HG02588 (cell line): Measurements from ENCODE around the gene AGAP1.
"Not testable (repeated sequence)": the region's sequence is repeated elsewhere in the genome, so short reads cannot be mapped to it uniquely, and the experiment has no call there.

Experiments
- ATAC-seq: cut with Tn5 transposase; IDR thresholded peaks from one replicate; pipeline ENCODE4 v1.9.1; 2021; ENCODE audit warnings: mild to moderate bottlenecking, moderate library complexity; ENCODE audit not compliant: unreplicated experiment

The AGAP1 gene

DNA sequence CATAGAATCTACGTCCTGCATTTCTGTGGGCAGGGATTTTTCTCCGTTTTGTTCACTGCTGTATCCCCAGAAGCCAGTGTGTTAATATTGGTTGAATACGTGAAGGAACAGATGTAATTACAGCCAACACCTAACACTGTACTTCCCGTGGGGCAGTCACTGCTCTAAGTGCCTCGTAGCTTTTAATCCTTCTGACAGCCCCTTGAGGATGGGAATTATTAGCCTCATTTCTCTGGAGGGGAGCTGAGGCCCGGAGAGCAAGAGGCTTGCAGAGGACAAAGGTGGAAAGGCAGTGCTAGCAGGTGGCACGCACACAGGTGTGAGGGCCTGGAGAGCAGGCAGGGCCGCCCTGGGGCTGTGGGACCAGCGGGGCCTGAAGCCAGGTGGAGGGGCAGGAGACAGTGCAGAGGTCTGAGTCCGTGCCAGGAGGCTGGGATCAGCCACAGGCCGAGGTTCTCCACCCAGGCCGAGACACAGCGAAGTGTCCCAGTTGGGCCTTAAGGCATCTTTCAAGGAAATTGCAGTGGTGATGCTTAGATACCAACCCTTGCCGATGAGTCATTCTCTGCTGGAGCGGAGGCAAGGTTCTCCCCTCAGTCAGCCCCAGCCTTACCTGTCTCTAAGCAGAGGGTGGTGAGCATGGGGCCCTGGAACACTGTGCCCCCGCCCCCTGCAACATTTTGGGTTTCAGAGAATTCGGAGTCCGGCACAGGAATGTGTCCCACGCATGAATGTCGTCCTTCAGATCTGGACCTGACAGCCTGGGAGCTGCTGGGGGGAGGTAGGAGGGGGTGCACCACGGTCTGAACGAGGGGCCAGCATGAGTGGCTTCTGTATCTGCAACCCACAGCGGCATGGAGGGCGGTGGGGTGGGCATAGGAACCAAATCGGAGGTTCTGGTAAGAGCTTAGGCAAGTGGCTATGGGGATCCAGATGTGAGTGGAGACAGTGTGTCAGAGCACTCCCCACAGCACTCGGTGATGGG, 551.7 kb downstream of the AGAP1 start:
- ATAC-seq, result no peak

GRCh38 chr2:236046715-236047114, 552.9 kb downstream of the AGAP1 start:
- no peak for ATAC-seq

GRCh38 chr2:236047176-236047575, 553.3 kb downstream of the AGAP1 start:
- no peak for ATAC-seq

DNA sequence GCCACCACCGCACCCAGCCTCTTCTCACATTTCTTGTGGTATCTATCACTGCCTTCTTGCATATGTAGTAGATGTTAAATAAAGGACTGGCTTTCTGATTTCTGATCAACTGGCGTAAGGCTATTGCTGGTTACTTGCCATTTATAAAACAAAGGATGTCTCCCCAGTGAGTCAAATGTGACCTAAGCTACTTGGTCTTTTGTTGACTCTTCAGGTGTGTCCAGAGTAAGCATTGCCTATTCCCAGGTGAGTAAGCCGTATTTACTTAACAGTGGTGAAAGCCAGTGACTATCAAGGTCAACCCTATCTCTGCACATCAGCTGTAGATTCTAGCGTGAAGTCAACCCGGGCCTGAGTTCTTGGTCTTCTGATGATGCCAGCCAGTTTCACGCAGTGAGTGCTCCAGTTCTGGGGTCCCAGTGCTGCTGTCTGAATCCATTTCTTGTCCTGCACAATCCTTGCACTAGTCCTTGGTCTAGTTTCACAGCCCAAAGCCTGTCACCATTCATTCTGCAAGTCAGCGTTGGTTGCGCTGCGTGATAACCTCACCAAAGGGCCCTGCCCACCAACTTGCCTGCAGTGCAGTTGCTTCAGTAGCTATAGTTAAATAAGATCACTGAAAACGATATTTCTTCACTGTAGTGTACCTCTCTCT, 554.2 kb downstream of the AGAP1 start:
- no peak for ATAC-seq

GRCh38 chr2:236049981-236050380, 556.1 kb downstream of the AGAP1 start:
- no peak for ATAC-seq

DNA sequence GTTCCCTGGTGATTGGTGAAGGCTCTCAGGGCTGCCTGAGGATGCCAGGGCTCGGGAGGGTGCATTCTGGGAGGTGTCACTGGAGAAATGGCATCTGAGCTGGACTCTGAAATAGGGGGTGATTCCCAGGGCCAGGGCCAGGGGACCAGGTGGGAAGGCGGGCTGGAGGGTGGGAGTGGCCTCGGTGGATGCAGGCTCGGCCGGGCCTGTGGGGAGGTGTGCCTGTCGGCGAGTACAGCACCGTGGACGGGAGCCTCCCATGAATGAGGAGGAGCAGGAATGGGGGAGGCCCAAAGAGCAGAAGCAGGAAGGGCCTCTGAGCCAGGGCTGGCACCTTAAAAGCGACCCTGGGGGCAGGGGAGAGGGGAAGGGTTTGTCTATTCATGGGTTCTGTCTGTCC, 557.5 kb downstream of the AGAP1 start:
- no peak for ATAC-seq

- ATAC-seq, result no peak
These were observed 558.0 kb downstream of the AGAP1 start for GRCh38 chr2:236051806-236052205.

DNA sequence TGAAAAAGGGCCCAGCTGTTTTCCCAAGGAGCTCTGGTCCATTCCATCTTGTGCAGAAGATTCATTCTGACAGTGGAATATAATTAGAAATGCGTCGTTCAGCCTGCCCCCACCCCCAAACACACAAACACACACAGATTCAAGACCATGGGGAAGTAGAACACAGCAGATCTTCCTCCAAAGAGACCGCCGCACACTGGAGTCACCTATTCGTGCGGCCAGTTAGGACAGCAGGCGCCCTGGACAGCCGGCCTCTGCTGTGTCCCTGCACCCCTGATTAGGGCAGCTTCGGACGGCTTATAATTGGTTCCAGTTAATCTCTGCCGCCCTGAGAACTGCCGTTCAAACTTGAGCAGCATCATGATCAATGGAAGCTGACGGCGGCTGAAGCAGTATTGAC, 558.4 kb downstream of the AGAP1 start:
- no peak for ATAC-seq

DNA sequence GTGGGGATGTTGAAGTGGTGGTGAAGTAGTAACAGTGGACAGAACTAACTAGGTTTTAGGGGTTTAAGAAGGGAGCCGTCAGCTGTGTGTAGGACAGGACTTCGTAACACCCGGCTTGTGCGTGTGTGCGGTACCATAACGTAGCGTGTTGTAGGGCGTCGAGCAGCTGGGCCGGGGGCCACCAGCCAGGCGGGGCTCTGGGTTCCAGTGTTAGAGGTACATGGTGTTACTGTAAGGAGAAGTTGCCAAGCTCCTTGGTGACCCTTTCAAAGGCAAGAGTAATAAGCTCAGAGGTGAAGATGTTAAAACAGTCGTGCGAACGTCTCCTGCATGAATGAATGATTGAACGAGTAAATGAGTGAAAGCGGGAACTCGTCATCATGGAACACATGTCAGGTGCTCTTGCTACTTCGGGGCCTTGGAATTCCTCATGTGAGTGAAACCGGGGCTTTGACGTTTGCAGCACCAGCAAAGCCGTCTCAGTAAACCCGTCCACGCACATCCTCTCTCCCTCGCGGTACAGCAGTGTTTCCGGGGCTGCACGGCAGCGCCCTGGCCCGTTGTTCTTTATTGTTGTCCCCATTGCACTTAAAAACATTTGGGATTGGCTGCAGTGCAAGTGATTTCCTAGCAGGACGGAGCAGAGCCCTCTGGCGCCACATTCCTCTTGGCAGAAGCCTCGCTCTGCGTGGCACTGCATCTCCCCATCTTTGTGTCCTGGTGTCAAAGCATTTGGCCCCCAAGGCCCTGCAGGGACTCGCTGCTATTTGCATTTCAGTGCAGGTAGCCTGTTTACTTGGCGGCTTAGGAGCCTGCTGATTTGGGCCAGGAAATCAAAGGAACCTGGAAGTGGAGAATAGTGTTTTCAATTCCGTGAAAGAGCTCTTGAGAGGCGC, 559.3 kb downstream of the AGAP1 start:
- no peak for ATAC-seq

- no peak for ATAC-seq
These were observed 560.3 kb downstream of the AGAP1 start for GRCh38 chr2:236054125-236054524.

GRCh38 chr2:236054621-236055305, 560.9 kb downstream of the AGAP1 start:
- ATAC-seq, result no peak

- no peak for ATAC-seq
These were observed 561.6 kb downstream of the AGAP1 start for GRCh38 chr2:236055471-236055870.

- ATAC-seq, result no peak
These were observed 562.3 kb downstream of the AGAP1 start for GRCh38 chr2:236056141-236056540.

DNA sequence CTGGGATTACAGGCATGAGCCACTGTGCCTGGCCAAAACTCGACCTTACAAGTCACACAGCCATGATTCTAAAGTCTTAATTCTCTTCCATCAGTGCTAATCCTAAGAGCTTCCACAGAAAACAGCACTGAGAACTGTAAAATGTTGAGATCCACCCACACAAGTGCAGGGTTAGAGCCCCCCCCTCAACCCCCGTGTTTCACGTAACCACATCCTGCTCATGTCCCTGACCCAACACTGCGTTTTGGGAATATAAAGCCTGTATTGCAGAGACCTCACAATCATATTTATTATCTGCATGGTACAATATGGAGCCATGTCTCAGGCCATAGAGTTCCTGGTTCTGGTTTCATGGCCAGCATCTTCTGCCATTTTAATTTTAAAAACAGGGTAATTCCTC, 563.5 kb downstream of the AGAP1 start:
- ATAC-seq, result no peak

DNA sequence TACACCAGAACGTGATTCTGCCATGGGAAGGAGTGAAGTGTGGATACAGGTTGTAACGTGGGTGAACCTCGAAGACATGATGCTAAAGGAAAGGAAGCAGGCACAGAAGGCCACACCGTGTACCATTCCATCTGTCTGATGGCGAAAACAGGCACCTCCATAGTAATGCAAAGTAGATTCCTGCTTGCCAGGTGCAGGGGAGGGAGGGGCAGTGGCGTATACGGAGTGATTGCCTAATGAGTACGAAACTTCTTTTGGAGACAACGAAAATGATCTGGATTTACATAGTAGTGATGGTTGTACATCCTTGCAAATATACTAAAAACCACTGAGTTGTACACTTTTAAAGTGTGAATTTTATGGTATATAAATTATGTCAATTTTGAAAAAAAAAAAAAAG, 567.7 kb downstream of the AGAP1 start:
- ATAC-seq, result no peak

GRCh38 chr2:236061899-236062298, 568.1 kb downstream of the AGAP1 start:
- no peak for ATAC-seq

- ATAC-seq, result not testable (repeated sequence)
These were observed 569.0 kb downstream of the AGAP1 start for GRCh38 chr2:236062806-236063205.

GRCh38 chr2:236063994-236064393, 570.2 kb downstream of the AGAP1 start:
- ATAC-seq, result no peak

DNA sequence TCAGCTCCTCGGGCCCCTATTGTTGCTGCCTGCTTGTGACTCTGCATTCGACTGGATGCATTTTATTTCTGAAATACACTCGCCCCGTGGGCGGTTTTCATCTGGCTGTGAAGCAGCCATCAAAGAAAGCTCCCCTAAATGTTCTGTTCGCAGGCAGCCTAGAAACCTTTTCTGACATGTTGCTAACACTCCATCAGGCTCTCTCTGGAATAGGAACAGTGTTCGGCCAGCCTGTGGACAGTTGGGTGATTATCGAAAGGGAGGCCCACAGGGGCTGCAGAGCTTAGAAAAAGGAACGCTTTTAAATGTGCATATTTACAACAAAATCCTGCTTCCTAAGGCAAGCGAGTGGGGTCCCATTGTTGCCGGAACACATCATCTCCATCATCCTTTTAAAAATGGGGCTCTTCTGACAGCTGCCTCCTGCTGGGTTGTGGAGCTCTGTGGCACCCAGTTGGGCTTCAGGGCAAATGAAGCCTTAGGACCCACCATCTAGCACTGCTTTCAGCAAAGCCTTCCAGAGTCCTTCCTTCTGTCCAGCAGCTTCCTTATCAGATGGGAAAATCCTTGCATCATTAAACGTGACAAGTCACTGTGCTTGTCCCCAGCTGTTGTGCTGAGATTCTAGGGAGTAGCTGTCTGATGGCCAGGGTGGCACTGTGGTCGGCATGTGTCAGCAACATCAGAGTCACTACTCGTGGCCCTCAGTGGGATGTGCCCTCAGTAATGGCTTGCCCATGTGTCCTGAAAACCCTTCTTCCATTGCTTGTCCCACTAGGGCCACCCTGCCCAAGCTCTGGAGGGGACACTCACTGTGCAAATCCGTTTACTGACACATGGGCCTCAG, 571.7 kb downstream of the AGAP1 start:
- ATAC-seq, result no peak

DNA sequence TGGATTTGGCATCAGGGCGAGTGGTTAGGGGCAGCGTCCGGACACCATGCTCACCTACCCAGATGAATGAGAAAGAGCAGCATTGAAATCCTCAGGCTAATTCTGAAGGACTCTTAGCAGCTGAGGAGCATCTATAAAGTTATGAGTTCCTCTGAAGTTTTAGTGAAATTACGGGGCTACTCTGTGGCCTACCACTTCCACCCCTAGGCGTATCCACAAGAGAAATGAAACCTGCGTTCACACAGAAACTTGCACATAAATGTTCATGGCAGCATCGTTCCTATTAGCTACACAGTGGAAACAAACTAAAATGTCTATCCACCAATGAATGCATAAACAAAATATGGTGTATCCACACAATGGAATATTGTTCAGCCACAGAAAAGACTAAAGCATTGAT, 576.4 kb downstream of the AGAP1 start:
- no peak for ATAC-seq
